ENCODE results near the gene RASL10B.

Gene RASL10B

DNA sequence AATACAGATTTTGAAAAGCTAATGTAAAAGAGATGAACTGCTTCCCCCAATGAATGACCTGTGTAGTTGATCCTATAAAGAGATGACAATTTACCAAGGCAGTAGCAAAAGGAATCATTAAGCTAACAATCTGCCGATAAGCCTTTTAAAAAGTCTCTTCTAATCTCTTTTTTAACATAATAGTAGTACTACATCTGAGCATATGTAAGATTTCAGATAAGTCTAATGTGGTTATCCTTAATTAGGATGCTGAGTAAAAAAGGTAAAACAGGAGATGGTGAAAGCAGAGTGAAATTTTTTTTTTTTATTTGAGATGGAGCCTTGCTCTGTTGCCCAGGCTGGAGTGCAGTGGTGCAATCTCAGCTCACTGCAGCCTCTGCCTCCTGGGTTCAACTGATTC is 26.2 kb upstream of the RASL10B start:
- H3K4me1 ChIP-seq (ENCODE audit: control insufficient read depth, insufficient read depth, low read length), result peaks cover 7% of the 10 kb centered on the region
- peaks cover 7% of the 10 kb centered on the region for H3K36me3 ChIP-seq (ENCODE audit: control insufficient read depth, insufficient read depth, low read length, severe bottlenecking)
- DNase-seq (ENCODE audit: low read depth), result no peak
- no peak overlapping the region for H3K9ac ChIP-seq (ENCODE audit: low read length)
- H3K27me3 ChIP-seq (replicated peaks; ENCODE audit: control insufficient read depth, insufficient read depth, low read length), result no peaks in the 10 kb centered on the region
- no peak overlapping the region for H3K4me3 ChIP-seq (ENCODE audit: low read length)
- no peaks in the 10 kb centered on the region for H3K9me3 ChIP-seq (ENCODE audit: control insufficient read depth, low read length)

DNA sequence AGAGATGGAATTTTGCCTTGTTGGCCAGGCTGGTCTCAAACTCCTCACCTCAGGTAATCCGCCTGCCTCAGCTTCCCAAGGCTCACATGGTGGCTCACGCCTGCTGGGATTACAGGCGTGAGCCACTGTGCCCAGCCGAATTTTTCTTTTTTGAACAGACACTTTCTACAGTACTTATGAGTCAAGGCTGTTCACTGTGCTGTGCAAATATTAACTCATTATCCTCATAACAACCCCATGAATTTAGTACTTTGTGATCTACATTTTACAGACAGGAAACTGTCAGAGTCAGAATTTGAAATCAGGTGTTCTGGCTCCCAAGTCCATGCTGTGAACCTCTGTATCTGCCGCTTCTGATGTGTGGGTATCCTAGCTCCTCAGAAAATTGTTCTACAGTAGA is 25.7 kb upstream of the RASL10B start:
- H3K27me3 ChIP-seq (replicated peaks; ENCODE audit: control insufficient read depth, insufficient read depth, low read length), result no peaks in the 10 kb centered on the region
- no peak for DNase-seq (ENCODE audit: low read depth)
- peaks cover 10% of the 10 kb centered on the region for H3K4me1 ChIP-seq (ENCODE audit: control insufficient read depth, insufficient read depth, low read length)
- no peak overlapping the region for H3K4me3 ChIP-seq (ENCODE audit: low read length)
- H3K9me3 ChIP-seq (ENCODE audit: control insufficient read depth, low read length), result no peaks in the 10 kb centered on the region
- peaks cover 12% of the 10 kb centered on the region for H3K36me3 ChIP-seq (ENCODE audit: control insufficient read depth, insufficient read depth, low read length, severe bottlenecking)
- no peak overlapping the region for H3K9ac ChIP-seq (ENCODE audit: low read length)

DNA sequence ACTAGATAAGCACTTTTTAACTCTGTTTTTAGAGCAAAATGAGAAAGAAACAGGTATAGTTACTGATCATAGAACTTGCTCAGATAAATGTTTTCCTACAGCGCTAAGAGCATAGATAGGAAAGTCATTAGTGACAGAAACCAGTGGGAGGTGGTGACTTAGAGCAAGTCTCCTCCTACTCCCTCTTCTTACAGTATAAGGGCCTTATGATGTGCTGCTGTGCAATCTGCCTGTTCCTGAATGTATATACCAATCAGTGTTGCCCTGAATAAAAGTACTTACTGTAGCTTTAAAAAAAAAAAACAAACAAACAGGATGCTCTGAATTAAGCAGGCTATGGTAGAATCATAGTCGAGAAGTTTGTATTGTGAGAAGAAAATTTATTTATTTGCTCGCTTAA is 23.3 kb upstream of the RASL10B start:
- no peaks in the 10 kb centered on the region for H3K27me3 ChIP-seq (replicated peaks; ENCODE audit: control insufficient read depth, insufficient read depth, low read length)
- H3K4me1 ChIP-seq (ENCODE audit: control insufficient read depth, insufficient read depth, low read length), result peaks cover 16% of the 10 kb centered on the region
- H3K4me3 ChIP-seq (ENCODE audit: low read length), result no peak overlapping the region
- no peak overlapping the region for H3K9ac ChIP-seq (ENCODE audit: low read length)
- no peaks in the 10 kb centered on the region for H3K9me3 ChIP-seq (ENCODE audit: control insufficient read depth, low read length)
- no peak for DNase-seq (ENCODE audit: low read depth)
- peaks cover 17% of the 10 kb centered on the region for H3K36me3 ChIP-seq (ENCODE audit: control insufficient read depth, insufficient read depth, low read length, severe bottlenecking)

DNA sequence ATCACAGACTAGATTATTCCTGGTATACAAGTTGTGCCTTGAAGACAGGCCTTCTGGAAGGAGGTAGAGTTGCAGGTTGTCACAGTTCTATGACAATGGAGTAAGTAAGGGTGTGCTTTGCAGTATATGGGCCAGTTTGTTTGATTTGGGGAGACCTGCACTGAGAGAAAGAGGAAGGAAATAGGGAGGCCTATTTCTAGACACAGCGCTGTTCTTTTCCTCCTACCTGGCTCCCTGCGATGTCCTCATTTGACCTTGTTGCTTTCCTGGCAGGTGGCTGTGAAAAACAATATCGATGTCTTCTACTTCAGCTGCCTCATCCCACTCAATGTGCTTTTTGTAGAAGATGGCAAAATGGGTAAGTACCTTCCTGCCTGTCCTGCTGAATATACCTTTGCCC is 22.5 kb upstream of the RASL10B start:
- Histone ChIP-seq H3K9me3 (ENCODE audit: control insufficient read depth, low read length) (no peaks in the 10 kb centered on the region), H3K27me3 (replicated peaks; ENCODE audit: control insufficient read depth, insufficient read depth, low read length) (no peaks in the 10 kb centered on the region), H3K9ac (ENCODE audit: low read length) (no peak overlapping the region), H3K4me1 (ENCODE audit: control insufficient read depth, insufficient read depth, low read length) (peaks cover 24% of the 10 kb centered on the region), H3K4me3 (ENCODE audit: low read length) (no peak overlapping the region), H3K36me3 (ENCODE audit: control insufficient read depth, insufficient read depth, low read length, severe bottlenecking) (peaks cover 17% of the 10 kb centered on the region)
- no peak for DNase-seq (ENCODE audit: low read depth)

DNA sequence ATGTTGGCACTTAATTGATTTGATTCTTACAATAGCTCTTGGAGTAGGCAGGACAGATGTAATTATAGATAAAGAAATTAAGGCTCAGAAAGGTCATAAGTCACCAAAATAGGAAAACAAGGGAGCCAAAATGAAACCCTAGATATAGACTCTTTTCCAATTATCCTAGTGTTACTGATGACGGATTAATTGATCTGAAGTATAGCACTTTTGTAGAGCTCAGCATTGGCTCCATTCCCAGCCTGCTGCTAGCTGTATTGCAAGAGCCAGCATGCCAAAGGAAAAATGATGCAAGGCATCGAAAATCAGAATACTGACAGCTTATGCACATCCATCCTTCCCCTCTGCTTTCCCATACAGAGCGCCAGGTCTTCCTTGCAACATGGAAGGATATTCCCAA is 21.6 kb upstream of the RASL10B start:
- H3K9me3 ChIP-seq (ENCODE audit: control insufficient read depth, low read length), result no peaks in the 10 kb centered on the region
- H3K27me3 ChIP-seq (replicated peaks; ENCODE audit: control insufficient read depth, insufficient read depth, low read length), result no peaks in the 10 kb centered on the region
- H3K36me3 ChIP-seq (ENCODE audit: control insufficient read depth, insufficient read depth, low read length, severe bottlenecking), result peaks cover 17% of the 10 kb centered on the region
- DNase-seq (ENCODE audit: low read depth), result peak; percentile 84
- no peak overlapping the region for H3K9ac ChIP-seq (ENCODE audit: low read length)
- H3K4me3 ChIP-seq (ENCODE audit: low read length), result no peak overlapping the region
- peaks cover 33% of the 10 kb centered on the region for H3K4me1 ChIP-seq (ENCODE audit: control insufficient read depth, insufficient read depth, low read length)

DNA sequence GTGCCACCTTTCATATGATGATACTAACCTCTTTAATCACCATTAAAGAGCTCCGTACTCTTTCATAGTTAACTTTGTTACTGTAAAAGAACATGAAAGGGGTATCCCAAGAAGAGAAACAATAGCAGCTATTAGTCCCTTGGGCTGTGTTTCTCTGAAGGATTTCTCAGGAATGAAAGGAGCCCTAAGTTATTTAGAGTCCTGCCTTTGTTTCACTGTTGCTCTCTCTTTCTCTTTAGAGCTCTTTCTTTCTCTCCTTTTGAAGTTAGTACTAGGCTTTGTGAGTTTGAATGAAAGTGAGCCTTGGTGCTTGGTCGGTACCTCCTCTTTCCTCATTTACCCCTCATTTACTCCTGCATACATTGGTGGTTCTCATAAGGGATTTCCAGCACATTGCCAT is 20.5 kb upstream of the RASL10B start:
- H3K9ac ChIP-seq (ENCODE audit: low read length), result no peak overlapping the region
- H3K4me3 ChIP-seq (ENCODE audit: low read length), result no peak overlapping the region
- H3K36me3 ChIP-seq (ENCODE audit: control insufficient read depth, insufficient read depth, low read length, severe bottlenecking), result peaks cover 17% of the 10 kb centered on the region
- peaks cover 44% of the 10 kb centered on the region for H3K4me1 ChIP-seq (ENCODE audit: control insufficient read depth, insufficient read depth, low read length)
- no peaks in the 10 kb centered on the region for H3K27me3 ChIP-seq (replicated peaks; ENCODE audit: control insufficient read depth, insufficient read depth, low read length)
- no peak for DNase-seq (ENCODE audit: low read depth)
- H3K9me3 ChIP-seq (ENCODE audit: control insufficient read depth, low read length), result no peaks in the 10 kb centered on the region

DNA sequence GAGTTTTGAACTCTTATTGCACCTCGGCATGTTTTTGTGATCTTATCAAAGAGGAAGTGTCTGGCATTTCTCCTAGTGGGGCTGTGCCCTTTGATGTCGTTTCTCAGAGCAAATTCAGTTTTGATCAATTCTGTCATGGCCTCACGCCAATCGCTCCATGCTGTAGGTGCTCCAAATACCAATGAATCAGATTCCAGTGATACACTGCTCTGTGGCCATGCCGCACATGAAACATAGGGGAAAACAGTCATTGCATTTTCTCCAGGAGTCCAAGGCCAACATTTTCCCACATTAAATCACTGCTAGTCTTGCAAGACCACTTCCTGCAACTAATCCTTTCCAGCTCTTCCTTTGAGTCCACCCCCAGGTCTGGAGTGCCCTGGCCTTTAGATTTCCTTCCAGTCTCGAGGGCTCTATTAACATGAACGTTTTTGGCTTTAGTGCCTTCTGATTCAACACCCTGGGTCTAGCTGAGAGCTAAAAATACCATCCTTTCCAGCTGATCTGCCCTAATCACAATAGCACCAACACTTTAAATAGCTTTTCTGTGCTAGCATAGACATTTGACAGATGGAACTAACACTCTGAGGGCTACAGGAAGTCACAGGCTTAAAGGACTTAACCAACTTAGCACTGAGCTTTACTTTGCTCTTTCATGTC is 18.2 kb upstream of the RASL10B start:
- H3K36me3 ChIP-seq (ENCODE audit: control insufficient read depth, insufficient read depth, low read length, severe bottlenecking), result peaks cover 17% of the 10 kb centered on the region
- H3K4me1 ChIP-seq (ENCODE audit: control insufficient read depth, insufficient read depth, low read length), result peaks cover 67% of the 10 kb centered on the region
- DNase-seq (ENCODE audit: low read depth), result peak; percentile 80
- H3K4me3 ChIP-seq (ENCODE audit: low read length), result peak overlapping the region; percentile 61
- peak overlapping the region; percentile 45 for H3K9ac ChIP-seq (ENCODE audit: low read length)
- no peaks in the 10 kb centered on the region for H3K27me3 ChIP-seq (replicated peaks; ENCODE audit: control insufficient read depth, insufficient read depth, low read length)
- H3K9me3 ChIP-seq (ENCODE audit: control insufficient read depth, low read length), result no peaks in the 10 kb centered on the region

DNA sequence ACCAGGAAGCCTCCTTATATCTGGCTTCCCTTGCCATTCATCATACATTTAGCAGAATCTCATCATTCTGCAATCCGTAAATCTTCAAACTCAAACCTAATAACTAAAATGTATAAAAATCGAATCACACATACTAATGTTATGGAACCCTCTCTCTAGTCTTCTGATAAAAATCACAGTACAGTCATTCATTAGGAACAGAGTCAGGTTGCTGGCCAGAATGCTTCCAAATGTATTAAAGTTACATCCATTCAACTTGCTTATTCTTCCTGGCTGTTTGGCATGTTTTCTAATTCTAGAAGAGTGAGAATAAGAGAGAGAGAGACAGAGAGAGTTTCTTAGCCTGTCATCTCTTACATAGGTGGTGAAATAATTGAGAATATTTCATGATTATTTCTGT is 16.5 kb upstream of the RASL10B start:
- Histone ChIP-seq H3K36me3 (ENCODE audit: control insufficient read depth, insufficient read depth, low read length, severe bottlenecking) (peaks cover 16% of the 10 kb centered on the region), H3K27me3 (replicated peaks; ENCODE audit: control insufficient read depth, insufficient read depth, low read length) (no peaks in the 10 kb centered on the region), H3K4me1 (ENCODE audit: control insufficient read depth, insufficient read depth, low read length) (peaks cover 73% of the 10 kb centered on the region), H3K9ac (ENCODE audit: low read length) (no peak overlapping the region), H3K4me3 (ENCODE audit: low read length) (no peak overlapping the region), H3K9me3 (ENCODE audit: control insufficient read depth, low read length) (no peaks in the 10 kb centered on the region)
- DNase-seq (ENCODE audit: low read depth), result peak; percentile 34

DNA sequence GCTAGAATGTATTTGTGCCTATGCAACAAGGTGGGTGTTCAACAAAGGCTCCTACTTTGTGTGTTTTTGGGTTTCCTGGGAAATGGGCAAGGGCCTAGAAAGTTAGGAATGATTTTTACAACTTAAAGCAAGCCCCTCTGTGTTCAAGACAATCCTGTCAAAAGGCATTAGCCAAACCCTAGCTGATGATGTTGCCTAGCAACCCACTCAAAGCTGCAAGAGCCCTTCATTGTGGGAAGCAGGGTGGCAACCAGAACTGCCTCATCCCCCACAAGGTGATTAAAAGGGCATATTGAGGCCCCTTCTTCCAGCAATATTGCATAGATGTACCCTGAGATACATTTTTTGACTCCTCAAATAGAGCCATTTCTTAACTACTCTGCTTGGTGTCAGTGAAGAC is 16.0 kb upstream of the RASL10B start:
- DNase-seq (ENCODE audit: low read depth), result no peak
- H3K27me3 ChIP-seq (replicated peaks; ENCODE audit: control insufficient read depth, insufficient read depth, low read length), result no peaks in the 10 kb centered on the region
- peak overlapping the region; percentile 1 for H3K4me3 ChIP-seq (ENCODE audit: low read length)
- H3K4me1 ChIP-seq (ENCODE audit: control insufficient read depth, insufficient read depth, low read length), result peaks cover 69% of the 10 kb centered on the region
- H3K9me3 ChIP-seq (ENCODE audit: control insufficient read depth, low read length), result no peaks in the 10 kb centered on the region
- peak overlapping the region; percentile 46 for H3K9ac ChIP-seq (ENCODE audit: low read length)
- peaks cover 12% of the 10 kb centered on the region for H3K36me3 ChIP-seq (ENCODE audit: control insufficient read depth, insufficient read depth, low read length, severe bottlenecking)

DNA sequence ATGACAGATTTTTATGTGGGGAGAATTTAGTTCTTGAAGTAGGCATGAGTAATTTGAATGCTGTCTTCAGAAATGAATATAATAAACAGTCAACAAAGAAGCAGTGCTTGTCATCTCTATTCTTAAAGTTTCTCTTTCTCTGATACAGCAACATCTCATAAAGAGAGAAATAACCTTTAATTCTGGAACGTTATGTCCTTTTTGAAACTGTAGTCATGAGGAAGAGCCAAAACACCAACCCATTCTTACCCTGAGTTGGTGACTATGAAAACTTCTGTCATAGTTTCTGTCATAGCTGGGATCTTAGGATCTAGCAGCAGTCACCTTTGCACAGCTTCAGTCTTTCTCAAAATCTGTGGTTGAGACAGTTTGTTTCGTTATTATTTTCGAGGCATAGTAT is 15.3 kb upstream of the RASL10B start:
- H3K4me1 ChIP-seq (ENCODE audit: control insufficient read depth, insufficient read depth, low read length), result peaks cover 68% of the 10 kb centered on the region
- DNase-seq (ENCODE audit: low read depth), result no peak
- H3K9ac ChIP-seq (ENCODE audit: low read length), result peak overlapping the region; percentile 77
- no peaks in the 10 kb centered on the region for H3K9me3 ChIP-seq (ENCODE audit: control insufficient read depth, low read length)
- H3K36me3 ChIP-seq (ENCODE audit: control insufficient read depth, insufficient read depth, low read length, severe bottlenecking), result peaks cover 4% of the 10 kb centered on the region
- no peaks in the 10 kb centered on the region for H3K27me3 ChIP-seq (replicated peaks; ENCODE audit: control insufficient read depth, insufficient read depth, low read length)
- H3K4me3 ChIP-seq (ENCODE audit: low read length), result peak overlapping the region; percentile 1

DNA sequence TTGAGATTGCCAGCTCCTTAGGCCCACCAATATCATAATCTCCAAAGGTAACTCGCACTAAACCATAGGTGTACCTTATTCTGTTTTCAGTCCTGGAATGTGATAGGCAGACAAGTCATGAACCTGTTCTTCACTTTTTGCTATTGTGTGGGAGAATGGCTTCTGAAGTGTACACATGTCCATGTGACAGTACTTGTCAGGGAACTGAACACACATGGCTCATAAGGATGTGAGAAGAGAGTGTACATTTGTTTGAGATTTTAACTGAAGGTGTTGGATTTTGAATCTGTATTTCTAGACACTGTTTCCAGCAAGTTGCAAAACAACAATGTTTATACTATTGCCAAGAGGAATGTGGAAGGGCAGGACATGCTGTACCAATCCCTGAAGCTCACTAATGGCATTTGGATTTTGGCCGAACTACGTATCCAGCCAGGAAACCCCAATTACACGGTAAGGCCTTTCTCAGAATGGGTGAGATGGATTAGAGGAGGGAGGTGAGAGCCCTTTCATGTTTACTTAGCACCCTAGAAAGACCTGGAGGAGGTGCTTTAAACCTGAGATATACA is 14.5 kb upstream of the RASL10B start:
- no peaks in the 10 kb centered on the region for H3K27me3 ChIP-seq (replicated peaks; ENCODE audit: control insufficient read depth, insufficient read depth, low read length)
- peak; percentile 86 for DNase-seq (ENCODE audit: low read depth)
- peaks cover 4% of the 10 kb centered on the region for H3K36me3 ChIP-seq (ENCODE audit: control insufficient read depth, insufficient read depth, low read length, severe bottlenecking)
- no peaks in the 10 kb centered on the region for H3K9me3 ChIP-seq (ENCODE audit: control insufficient read depth, low read length)
- peak overlapping the region; percentile 71 for H3K4me3 ChIP-seq (ENCODE audit: low read length)
- H3K4me1 ChIP-seq (ENCODE audit: control insufficient read depth, insufficient read depth, low read length), result peaks cover 68% of the 10 kb centered on the region
- H3K9ac ChIP-seq (ENCODE audit: low read length), result peak overlapping the region; percentile 77

DNA sequence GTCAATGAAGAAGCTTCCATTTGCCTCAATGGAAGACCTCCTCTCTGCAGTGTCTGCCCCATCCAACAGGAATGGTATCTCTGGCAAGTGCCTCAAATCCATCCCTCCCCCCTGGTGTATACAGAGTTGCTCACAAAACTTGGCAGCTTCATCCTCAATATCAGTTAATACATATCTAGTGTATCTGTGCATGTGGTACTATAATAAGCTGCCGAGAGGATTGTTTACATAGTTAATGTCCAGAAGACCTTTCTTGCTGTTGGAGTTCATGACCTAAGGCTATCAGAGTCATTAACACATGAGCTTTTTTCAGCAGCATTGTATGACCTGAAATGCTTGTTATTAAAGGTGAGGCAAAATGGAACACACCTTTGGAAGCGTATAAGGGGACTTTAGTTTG is 14.0 kb upstream of the RASL10B start:
- H3K27me3 ChIP-seq (replicated peaks; ENCODE audit: control insufficient read depth, insufficient read depth, low read length), result no peaks in the 10 kb centered on the region
- H3K9me3 ChIP-seq (ENCODE audit: control insufficient read depth, low read length), result no peaks in the 10 kb centered on the region
- H3K4me3 ChIP-seq (ENCODE audit: low read length), result peak overlapping the region; percentile 71
- H3K4me1 ChIP-seq (ENCODE audit: control insufficient read depth, insufficient read depth, low read length), result peaks cover 68% of the 10 kb centered on the region
- H3K36me3 ChIP-seq (ENCODE audit: control insufficient read depth, insufficient read depth, low read length, severe bottlenecking), result peaks cover 4% of the 10 kb centered on the region
- H3K9ac ChIP-seq (ENCODE audit: low read length), result peak overlapping the region; percentile 72
- DNase-seq (ENCODE audit: low read depth), result no peak

All from adipocyte (in vitro differentiated cells).